HepG2 (cell line): Measurements from ENCODE around the gene DNAJC7. TPM values are rescaled to one million over a fixed set of nuclear protein-coding genes. Genes with fewer than 3 reads are reported as not detected.
A peak's percentile ranks its signal among the peaks of the same experiment; 100 is the strongest.

Experiments
- BCLAF1 ChIP-seq: fragments of 450-650 bp; IDR thresholded peaks from 2 replicates; pipeline ENCODE4 v1.6.1; 2017; ENCODE audit warnings: mild to moderate bottlenecking
- CHD2 ChIP-seq: IDR thresholded peaks from 2 replicates; pipeline ENCODE4 v1.6.1; 2011; ENCODE audit warnings: low read depth, low read length, improper control_type of control experiment
- ERF ChIP-seq: IDR thresholded peaks from 2 replicates; pipeline ENCODE4 v1.6.1; 2018; ENCODE audit warnings: missing biosample characterization, missing genetic modification reagents
- JARID2 ChIP-seq: sonication (generic); formaldehyde crosslinking; IDR thresholded peaks from 2 replicates; pipeline ENCODE4 v1.8.1; 2023; ENCODE audit warnings: missing genetic modification reagents, inconsistent platforms; ENCODE audit not compliant: insufficient replicate concordance
- KLF16 ChIP-seq, 2 experiments: sonication (generic) in 1 of 2; formaldehyde crosslinking in 1 of 2; IDR thresholded peaks; 2 replicates each; pipeline versions ENCODE4 v1.6.1 to v1.8.0; 2016 to 2023; ENCODE audit warnings: missing genetic modification reagents in 2 of 2, missing compliant biosample characterization in 1 of 2
- NFRKB ChIP-seq: fragments of 450-650 bp; IDR thresholded peaks from 2 replicates; pipeline ENCODE4 v1.6.1; 2017
- RFXAP ChIP-seq: sonication (generic); formaldehyde crosslinking; IDR thresholded peaks from 2 replicates; pipeline ENCODE4 v1.4.0; 2020; ENCODE audit warnings: missing genetic modification reagents, borderline replicate concordance
- TBL1XR1 ChIP-seq: fragments of 150-350 bp; IDR thresholded peaks from 2 replicates; pipeline ENCODE4 v1.6.1; 2014; ENCODE audit warnings: borderline replicate concordance, low read length; ENCODE audit not compliant: partially characterized antibody
- THAP9 ChIP-seq: sonication (generic); formaldehyde crosslinking; IDR thresholded peaks from 2 replicates; pipeline ENCODE4; 2020; ENCODE audit warnings: missing genetic modification reagents, mild to moderate bottlenecking, borderline replicate concordance
- ZC3H4 ChIP-seq: sonication (generic); formaldehyde crosslinking; IDR thresholded peaks from 2 replicates; pipeline ENCODE4 v1.4.0; 2020; ENCODE audit warnings: missing genetic modification reagents, borderline replicate concordance
- ZNF644 ChIP-seq: IDR thresholded peaks from 2 replicates; pipeline ENCODE4 v1.6.1; 2016; ENCODE audit warnings: low read depth
- polyA plus RNA-seq, 8 experiments: library from polyadenylated mRNA; depleted of rRNA in 3 of 8; stranded (reverse) in 7 of 8; unstranded in 1 of 8; fragments of >200 nt; fragmentation: Illumina TruSeq in 4 of 8; extraction: Trizol in 4 of 8; gene quantifications; 2 replicates each; pipeline versions ENCODE4 v1.2.1 to v1.2.3, GENCODE V29; 2011 to 2016; ENCODE audit warnings: low read depth in 4 of 8, missing spikeins in 1 of 8, mixed read lengths in 1 of 8; ENCODE audit not compliant: insufficient read depth in 1 of 8
- total RNA-seq, 5 experiments: library from RNA; depleted of rRNA; stranded (reverse); fragments of >200 nt; fragmentation: Illumina TruSeq; extraction: Trizol; gene quantifications; 2 replicates each; pipeline ENCODE4 v1.2.3, GENCODE V29; 2016; ENCODE audit warnings: low read depth in 1 of 5
- TF ChIP-seq, protein P1 (sequence below): sonication (generic); formaldehyde crosslinking; IDR thresholded peaks from 2 replicates; pipeline ENCODE4 v1.4.0; 2020; ENCODE audit warnings: missing genetic modification reagents, borderline replicate concordance
- TF ChIP-seq, protein P2 (sequence below): sonication (generic); formaldehyde crosslinking; conservative IDR thresholded peaks from 2 replicates; pipeline ENCODE4 v1.4.0; 2020; ENCODE audit warnings: mild to moderate bottlenecking, missing genetic modification reagents, moderate library complexity
- TF ChIP-seq, protein P3 (sequence below): sonication (generic); formaldehyde crosslinking; IDR thresholded peaks from 2 replicates; pipeline ENCODE4 v1.9.0; 2021; ENCODE audit warnings: missing genetic modification reagents, mild to moderate bottlenecking, borderline replicate concordance

Gene DNAJC7
- total and polyA plus RNA-seq, 2 of the 13 experiments (the other 11 are each of a cell fraction or from before 2014, with no cell fraction given): 47.7 to 132 TPM

- TF ChIP-seq, protein P1, sequence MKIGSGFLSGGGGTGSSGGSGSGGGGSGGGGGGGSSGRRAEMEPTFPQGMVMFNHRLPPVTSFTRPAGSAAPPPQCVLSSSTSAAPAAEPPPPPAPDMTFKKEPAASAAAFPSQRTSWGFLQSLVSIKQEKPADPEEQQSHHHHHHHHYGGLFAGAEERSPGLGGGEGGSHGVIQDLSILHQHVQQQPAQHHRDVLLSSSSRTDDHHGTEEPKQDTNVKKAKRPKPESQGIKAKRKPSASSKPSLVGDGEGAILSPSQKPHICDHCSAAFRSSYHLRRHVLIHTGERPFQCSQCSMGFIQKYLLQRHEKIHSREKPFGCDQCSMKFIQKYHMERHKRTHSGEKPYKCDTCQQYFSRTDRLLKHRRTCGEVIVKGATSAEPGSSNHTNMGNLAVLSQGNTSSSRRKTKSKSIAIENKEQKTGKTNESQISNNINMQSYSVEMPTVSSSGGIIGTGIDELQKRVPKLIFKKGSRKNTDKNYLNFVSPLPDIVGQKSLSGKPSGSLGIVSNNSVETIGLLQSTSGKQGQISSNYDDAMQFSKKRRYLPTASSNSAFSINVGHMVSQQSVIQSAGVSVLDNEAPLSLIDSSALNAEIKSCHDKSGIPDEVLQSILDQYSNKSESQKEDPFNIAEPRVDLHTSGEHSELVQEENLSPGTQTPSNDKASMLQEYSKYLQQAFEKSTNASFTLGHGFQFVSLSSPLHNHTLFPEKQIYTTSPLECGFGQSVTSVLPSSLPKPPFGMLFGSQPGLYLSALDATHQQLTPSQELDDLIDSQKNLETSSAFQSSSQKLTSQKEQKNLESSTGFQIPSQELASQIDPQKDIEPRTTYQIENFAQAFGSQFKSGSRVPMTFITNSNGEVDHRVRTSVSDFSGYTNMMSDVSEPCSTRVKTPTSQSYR (CRISPR knock-in tag): peak; percentile 46; the same call in 1 of the 2 replicates
- TF ChIP-seq, protein P2, sequence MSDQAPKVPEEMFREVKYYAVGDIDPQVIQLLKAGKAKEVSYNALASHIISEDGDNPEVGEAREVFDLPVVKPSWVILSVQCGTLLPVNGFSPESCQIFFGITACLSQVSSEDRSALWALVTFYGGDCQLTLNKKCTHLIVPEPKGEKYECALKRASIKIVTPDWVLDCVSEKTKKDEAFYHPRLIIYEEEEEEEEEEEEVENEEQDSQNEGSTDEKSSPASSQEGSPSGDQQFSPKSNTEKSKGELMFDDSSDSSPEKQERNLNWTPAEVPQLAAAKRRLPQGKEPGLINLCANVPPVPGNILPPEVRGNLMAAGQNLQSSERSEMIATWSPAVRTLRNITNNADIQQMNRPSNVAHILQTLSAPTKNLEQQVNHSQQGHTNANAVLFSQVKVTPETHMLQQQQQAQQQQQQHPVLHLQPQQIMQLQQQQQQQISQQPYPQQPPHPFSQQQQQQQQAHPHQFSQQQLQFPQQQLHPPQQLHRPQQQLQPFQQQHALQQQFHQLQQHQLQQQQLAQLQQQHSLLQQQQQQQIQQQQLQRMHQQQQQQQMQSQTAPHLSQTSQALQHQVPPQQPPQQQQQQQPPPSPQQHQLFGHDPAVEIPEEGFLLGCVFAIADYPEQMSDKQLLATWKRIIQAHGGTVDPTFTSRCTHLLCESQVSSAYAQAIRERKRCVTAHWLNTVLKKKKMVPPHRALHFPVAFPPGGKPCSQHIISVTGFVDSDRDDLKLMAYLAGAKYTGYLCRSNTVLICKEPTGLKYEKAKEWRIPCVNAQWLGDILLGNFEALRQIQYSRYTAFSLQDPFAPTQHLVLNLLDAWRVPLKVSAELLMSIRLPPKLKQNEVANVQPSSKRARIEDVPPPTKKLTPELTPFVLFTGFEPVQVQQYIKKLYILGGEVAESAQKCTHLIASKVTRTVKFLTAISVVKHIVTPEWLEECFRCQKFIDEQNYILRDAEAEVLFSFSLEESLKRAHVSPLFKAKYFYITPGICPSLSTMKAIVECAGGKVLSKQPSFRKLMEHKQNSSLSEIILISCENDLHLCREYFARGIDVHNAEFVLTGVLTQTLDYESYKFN (CRISPR knock-in tag): peak; percentile 65
- 0 out of 2 replicates have a peak, but pooled peaks have one; percentile 24 for TF ChIP-seq CHD2
- peak; percentile 88; the same call in 1 of the 2 replicates for TF ChIP-seq ERF (CRISPR knock-in tag)
- TF ChIP-seq BCLAF1: no peak
- TF ChIP-seq KLF16 (CRISPR knock-in tag; IDR thresholded peaks at IDR 0.05): peak in 1 of 2 experiments; percentile 95; a peak in 2 of 4 replicates
- peak; percentile 93 for TF ChIP-seq THAP9
- TF ChIP-seq RFXAP (CRISPR knock-in tag): peak; percentile 50; the same call in 1 of the 2 replicates
- TF ChIP-seq, protein P3, sequence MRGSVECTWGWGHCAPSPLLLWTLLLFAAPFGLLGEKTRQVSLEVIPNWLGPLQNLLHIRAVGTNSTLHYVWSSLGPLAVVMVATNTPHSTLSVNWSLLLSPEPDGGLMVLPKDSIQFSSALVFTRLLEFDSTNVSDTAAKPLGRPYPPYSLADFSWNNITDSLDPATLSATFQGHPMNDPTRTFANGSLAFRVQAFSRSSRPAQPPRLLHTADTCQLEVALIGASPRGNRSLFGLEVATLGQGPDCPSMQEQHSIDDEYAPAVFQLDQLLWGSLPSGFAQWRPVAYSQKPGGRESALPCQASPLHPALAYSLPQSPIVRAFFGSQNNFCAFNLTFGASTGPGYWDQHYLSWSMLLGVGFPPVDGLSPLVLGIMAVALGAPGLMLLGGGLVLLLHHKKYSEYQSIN (CRISPR knock-in tag): no peak
- TF ChIP-seq ZNF644: peak; percentile 64
- no peak; the same call in 1 of the 2 replicates for TF ChIP-seq ZC3H4 (CRISPR knock-in tag)
- TF ChIP-seq JARID2: no peak
- TF ChIP-seq NFRKB: no peak
- no peak for TF ChIP-seq TBL1XR1
Measured at GRCh38 chr17:42019509-42020404, 2.5 kb upstream of the DNAJC7 start, which contains the start of gene NKIRAS2 (continued).
